Trophoblast cell (in vitro differentiated cells and primary cell): Measurements from ENCODE around the gene HECTD4.

Experiments used
- DNase-seq, 2 donors: peaks; one replicate each; pipeline ENCODE4 v3.0.0-alpha.2; 2016
- H2AFZ ChIP-seq: 2 replicates; pipeline ENCODE4 v1.6.1; 2013; ENCODE audit warnings: low read length, moderate library complexity, mild to moderate bottlenecking; ENCODE audit not compliant: insufficient read depth, poor library complexity
- H2AK5ac ChIP-seq: 2 replicates; pipeline ENCODE4 v1.6.1; 2013; ENCODE audit warnings: mild to moderate bottlenecking, low read length
- H2BK120ac ChIP-seq: 2 replicates; pipeline ENCODE4 v1.6.1; 2013; ENCODE audit warnings: low read length, mild to moderate bottlenecking, moderate library complexity; ENCODE audit not compliant: insufficient read depth, poor library complexity
- H2BK12ac ChIP-seq: 2 replicates; pipeline ENCODE4 v1.6.1; 2013; ENCODE audit warnings: mild to moderate bottlenecking, low read length, moderate library complexity
- H2BK5ac ChIP-seq: 2 replicates; pipeline ENCODE4 v1.6.1; 2013; ENCODE audit warnings: low read length, low read depth, moderate library complexity, mild to moderate bottlenecking; ENCODE audit not compliant: poor library complexity
- H3K14ac ChIP-seq: 2 replicates; pipeline ENCODE4 v1.6.1; 2013; ENCODE audit warnings: mild to moderate bottlenecking, low read length
- H3K18ac ChIP-seq: 2 replicates; pipeline ENCODE4 v1.6.1; 2013; ENCODE audit warnings: mild to moderate bottlenecking, low read length
- H3K23ac ChIP-seq: 2 replicates; pipeline ENCODE4 v1.6.1; 2013; ENCODE audit warnings: low read length
- H3K27ac ChIP-seq: 2 replicates; pipeline ENCODE4 v1.5.1; 2013; ENCODE audit warnings: low read depth, mild to moderate bottlenecking, inconsistent platforms, low read length, moderate library complexity
- H3K27me3 ChIP-seq: 2 replicates; pipeline ENCODE4 v1.6.1; 2013; ENCODE audit warnings: inconsistent platforms, mild to moderate bottlenecking, low read length, moderate library complexity; ENCODE audit not compliant: insufficient read depth
- H3K36me3 ChIP-seq, 2 experiments: 1 replicate in 1 of 2; 2 replicates in 1 of 2; pipeline ENCODE4 v1.6.1; 2013; ENCODE audit warnings: low read length in 2 of 2, mild to moderate bottlenecking in 2 of 2, moderate library complexity in 1 of 2; ENCODE audit not compliant: insufficient read depth in 2 of 2, control insufficient read depth in 1 of 2
- H3K4ac ChIP-seq: 2 replicates; pipeline ENCODE4 v1.6.1; 2013; ENCODE audit warnings: low read depth, mild to moderate bottlenecking, low read length, moderate library complexity
- H3K4me1 ChIP-seq, 2 experiments: 1 replicate in 1 of 2; 2 replicates in 1 of 2; pipeline ENCODE4 v1.6.1; 2013; ENCODE audit warnings: low read length in 2 of 2, mild to moderate bottlenecking in 2 of 2, moderate library complexity in 1 of 2; ENCODE audit not compliant: insufficient read depth in 2 of 2, control insufficient read depth in 1 of 2
- H3K4me2 ChIP-seq: 2 replicates; pipeline ENCODE4 v1.6.1; 2013; ENCODE audit warnings: inconsistent platforms, mild to moderate bottlenecking, low read length, moderate library complexity
- H3K4me3 ChIP-seq: 2 replicates; pipeline ENCODE4 v1.5.1; 2013; ENCODE audit warnings: mild to moderate bottlenecking, low read depth, low read length, inconsistent platforms
- H3K79me1 ChIP-seq: one replicate; pipeline ENCODE4 v1.6.1; 2013; ENCODE audit warnings: low read length
- H3K79me2 ChIP-seq: 2 replicates; pipeline ENCODE4 v1.6.1; 2013; ENCODE audit warnings: low read length, mild to moderate bottlenecking; ENCODE audit not compliant: control insufficient read depth, insufficient read depth, poor library complexity
- H3K9ac ChIP-seq: 2 replicates; pipeline ENCODE4 v1.6.1; 2013; ENCODE audit warnings: mild to moderate bottlenecking, low read length
- H3K9me3 ChIP-seq: 2 replicates; pipeline ENCODE4 v1.6.1; 2013; ENCODE audit warnings: low read depth, mild to moderate bottlenecking, control low read depth, inconsistent platforms, low read length; ENCODE audit not compliant: insufficient read depth
- H4K12ac ChIP-seq: 2 replicates; pipeline ENCODE4 v1.6.1; 2013; ENCODE audit warnings: low read depth, mild to moderate bottlenecking, low read length, moderate library complexity
- H4K8ac ChIP-seq: 2 replicates; pipeline ENCODE4 v1.6.1; 2013; ENCODE audit warnings: low read depth, mild to moderate bottlenecking, low read length, moderate library complexity
- H4K91ac ChIP-seq: one replicate; pipeline ENCODE4 v1.6.1; 2013; ENCODE audit warnings: low read depth, mild to moderate bottlenecking, low read length, moderate library complexity
- WGBS: extraction: QIAGEN DNeasy Blood & Tissue Kit; methylation state at CpG from one replicate; pipeline ENCODE4 v1.1.7; 2013; ENCODE audit warnings: missing lambda C conversion rate; ENCODE audit not compliant: insufficient read length, insufficient coverage; ENCODE audit errors: extremely low coverage; 5-methylcytosine and 5-hydroxymethylcytosine counted together

Gene HECTD4

GRCh38 chr12:112124918-112125249 lies 257.3 kb downstream of the HECTD4 start:
- H3K4me3 ChIP-seq, result no peak overlapping the region
- peaks cover 0 to 4% of the 10 kb centered on the region in 2 experiments for H3K4me1 ChIP-seq
- H3K18ac ChIP-seq, result no peak overlapping the region
- no peak for DNase-seq
- H2AFZ ChIP-seq, result no peak overlapping the region
- H4K12ac ChIP-seq, result no peak overlapping the region
- peak overlapping the region; percentile 15 for H3K4me2 ChIP-seq
- H2BK120ac ChIP-seq, result no peak overlapping the region
- H3K9me3 ChIP-seq, result no peaks in the 10 kb centered on the region
- H3K27ac ChIP-seq, result no peak overlapping the region
- H3K27me3 ChIP-seq, result no peaks in the 10 kb centered on the region
- no peak overlapping the region for H3K14ac ChIP-seq
- no peak overlapping the region for H2AK5ac ChIP-seq
- H3K36me3 ChIP-seq, result no peaks in the 10 kb centered on the region
- H3K79me1 ChIP-seq, result peaks cover 2% of the 10 kb centered on the region
- H4K8ac ChIP-seq, result no peak overlapping the region
- no peak overlapping the region for H4K91ac ChIP-seq
- no peak overlapping the region for H2BK5ac ChIP-seq
- H3K79me2 ChIP-seq, result peaks cover 2% of the 10 kb centered on the region
- H3K9ac ChIP-seq, result no peak overlapping the region
- no peak overlapping the region for H2BK12ac ChIP-seq
- no peak overlapping the region for H3K23ac ChIP-seq
- no peak overlapping the region for H3K4ac ChIP-seq
- WGBS, result no CpG with 5 or more reads among the region's 1 CpG

GRCh38 chr12:112122823-112123690 lies 259.2 kb downstream of the HECTD4 start:
- Histone ChIP-seq H4K91ac (no peak overlapping the region), H3K27ac (no peak overlapping the region), H3K79me1 (peaks cover 2% of the 10 kb centered on the region), H2BK12ac (no peak overlapping the region), H3K9me3 (no peaks in the 10 kb centered on the region), H2BK5ac (no peak overlapping the region), H3K4me1 (peaks cover 0 to 4% of the 10 kb centered on the region in 2 experiments), H3K27me3 (no peaks in the 10 kb centered on the region), H3K4ac (no peak overlapping the region), H3K4me2 (no peak overlapping the region), H3K36me3 (no peaks in the 10 kb centered on the region), H3K14ac (no peak overlapping the region), H4K12ac (no peak overlapping the region), H3K79me2 (peaks cover 2% of the 10 kb centered on the region), H3K18ac (no peak overlapping the region), H2AK5ac (no peak overlapping the region), H3K9ac (no peak overlapping the region), H2BK120ac (no peak overlapping the region), H3K23ac (no peak overlapping the region), H2AFZ (no peak overlapping the region), H4K8ac (no peak overlapping the region), H3K4me3 (no peak overlapping the region)
- DNase-seq, result no peak
- no CpG with 5 or more reads among the region's 12 CpGs for WGBS

DNA sequence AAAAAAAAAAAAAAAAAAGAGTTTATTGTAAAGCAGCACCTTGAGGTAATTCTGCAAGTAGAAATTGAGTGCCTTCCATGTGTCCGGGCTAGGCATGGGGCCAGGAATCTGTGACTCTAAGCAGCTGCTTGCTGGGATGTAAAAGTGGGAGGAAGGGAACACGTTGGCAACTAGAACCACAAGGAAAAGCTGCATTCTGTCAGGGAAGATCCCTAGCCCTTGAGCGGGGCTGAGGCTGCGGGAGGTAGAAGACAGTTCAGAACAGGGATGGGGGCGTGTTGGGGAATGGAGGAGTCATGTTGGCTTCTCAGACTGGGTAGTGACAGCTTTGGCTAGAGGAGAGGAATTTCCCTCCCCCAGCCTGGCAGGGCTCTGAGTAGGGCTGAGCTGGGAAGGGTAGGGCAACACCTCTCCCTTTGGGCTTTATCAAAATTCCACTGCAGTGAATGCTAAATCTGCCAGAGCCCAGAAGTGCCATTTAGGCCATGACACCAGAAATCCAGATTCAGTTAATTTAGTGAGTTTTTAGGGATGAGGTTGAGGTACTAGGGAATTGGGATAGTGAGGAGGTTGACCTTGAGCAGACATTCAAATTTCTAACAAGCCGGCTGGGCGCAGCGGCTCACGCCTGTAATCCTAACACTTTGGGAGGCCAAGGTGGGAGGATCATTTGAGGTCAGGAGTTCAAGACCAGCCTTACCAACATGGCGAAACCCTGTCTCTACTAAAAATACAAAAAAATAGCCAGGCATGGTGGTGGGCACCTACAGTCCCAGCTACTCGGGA lies 260.3 kb downstream of the HECTD4 start:
- H4K8ac ChIP-seq, result no peak overlapping the region
- H3K27me3 ChIP-seq, result no peaks in the 10 kb centered on the region
- H4K12ac ChIP-seq, result no peak overlapping the region
- no peak overlapping the region for H3K14ac ChIP-seq
- H3K4me2 ChIP-seq, result no peak overlapping the region
- no peaks in the 10 kb centered on the region for H3K36me3 ChIP-seq
- H3K27ac ChIP-seq, result no peak overlapping the region
- H3K79me1 ChIP-seq, result peaks cover 2% of the 10 kb centered on the region
- H3K4me1 ChIP-seq, result peaks cover 0 to 4% of the 10 kb centered on the region in 2 experiments
- peaks cover 2% of the 10 kb centered on the region for H3K79me2 ChIP-seq
- no peak for DNase-seq
- WGBS, result no CpG with 5 or more reads among the region's 11 CpGs
- H3K23ac ChIP-seq, result no peak overlapping the region
- no peaks in the 10 kb centered on the region for H3K9me3 ChIP-seq
- H2BK12ac ChIP-seq, result no peak overlapping the region
- no peak overlapping the region for H2AK5ac ChIP-seq
- H2BK120ac ChIP-seq, result no peak overlapping the region
- no peak overlapping the region for H3K4ac ChIP-seq
- no peak overlapping the region for H3K9ac ChIP-seq
- H2AFZ ChIP-seq, result no peak overlapping the region
- no peak overlapping the region for H3K4me3 ChIP-seq
- no peak overlapping the region for H2BK5ac ChIP-seq
- no peak overlapping the region for H3K18ac ChIP-seq
- no peak overlapping the region for H4K91ac ChIP-seq

GRCh38 chr12:112117685-112118084 lies 264.5 kb downstream of the HECTD4 start:
- no CpG with 5 or more reads among the region's 8 CpGs for WGBS

More at GRCh38 chr12:112117685-112118084, 264.5 kb downstream of the HECTD4 start:
- no peak overlapping the region for H4K8ac ChIP-seq
- DNase-seq, result no peak
- H3K4me2 ChIP-seq, result no peak overlapping the region
- no peak overlapping the region for H4K91ac ChIP-seq
- no peak overlapping the region for H3K23ac ChIP-seq
- H3K9me3 ChIP-seq, result no peaks in the 10 kb centered on the region
- H3K4me3 ChIP-seq, result no peak overlapping the region
- H2BK120ac ChIP-seq, result no peak overlapping the region
- H3K27ac ChIP-seq, result no peak overlapping the region
- no peaks in the 10 kb centered on the region for H3K79me1 ChIP-seq
- H4K12ac ChIP-seq, result no peak overlapping the region
- no peaks in the 10 kb centered on the region for H3K27me3 ChIP-seq
- H2BK5ac ChIP-seq, result no peak overlapping the region
- H3K79me2 ChIP-seq, result no peaks in the 10 kb centered on the region
- H3K18ac ChIP-seq, result no peak overlapping the region
- H3K14ac ChIP-seq, result no peak overlapping the region
- no peak overlapping the region for H2AFZ ChIP-seq
- H3K36me3 ChIP-seq, result no peaks in the 10 kb centered on the region
- no peak overlapping the region for H3K9ac ChIP-seq
- no peak overlapping the region for H3K4ac ChIP-seq
- peaks cover 0 to 5% of the 10 kb centered on the region in 2 experiments for H3K4me1 ChIP-seq
- H2BK12ac ChIP-seq, result no peak overlapping the region
- H2AK5ac ChIP-seq, result no peak overlapping the region
